H9 (cell line): ENCODE results near the gene ZFYVE28. TPM values are rescaled to one million over a fixed set of nuclear protein-coding genes. Genes with fewer than 3 reads are reported as not detected.

Source experiments
- DNase-seq: peaks from one replicate; pipeline ENCODE4 v3.0.0-alpha.2; 2017
- H2AFZ ChIP-seq: one replicate; pipeline ENCODE4 v1.6.1; 2013; ENCODE audit warnings: mild to moderate bottlenecking, low read length, control low read depth, moderate library complexity
- H2AK5ac ChIP-seq: 2 replicates; pipeline ENCODE4 v1.6.1; 2013; ENCODE audit warnings: low read length, control low read depth, mixed read lengths; ENCODE audit not compliant: insufficient read length
- H2BK120ac ChIP-seq: one replicate; pipeline ENCODE4 v1.6.1; 2013; ENCODE audit warnings: low read depth, mild to moderate bottlenecking, low read length, control low read depth, inconsistent platforms; ENCODE audit not compliant: poor library complexity, severe bottlenecking
- H2BK12ac ChIP-seq: 2 replicates; pipeline ENCODE4 v1.6.1; 2013; ENCODE audit warnings: low read length, control low read depth, mixed read lengths, low read depth; ENCODE audit not compliant: insufficient read length
- H2BK15ac ChIP-seq: 2 replicates; pipeline ENCODE4 v1.6.1; 2013; ENCODE audit warnings: low read depth, low read length, control low read depth
- H2BK20ac ChIP-seq: one replicate; pipeline ENCODE4 v1.6.1; 2013; ENCODE audit warnings: low read depth, mild to moderate bottlenecking, low read length, control low read depth, inconsistent platforms; ENCODE audit not compliant: poor library complexity, severe bottlenecking
- H2BK5ac ChIP-seq: 2 replicates; pipeline ENCODE4 v1.6.1; 2013; ENCODE audit warnings: low read length, control low read depth, mixed read lengths; ENCODE audit not compliant: insufficient read length
- H3K14ac ChIP-seq: 2 replicates; pipeline ENCODE4 v1.6.1; 2013; ENCODE audit warnings: low read length, control low read depth; ENCODE audit not compliant: insufficient read depth
- H3K18ac ChIP-seq: 2 replicates; pipeline ENCODE4 v1.6.1; 2013; ENCODE audit warnings: low read depth, mild to moderate bottlenecking, mixed read lengths, low read length, control low read depth; ENCODE audit not compliant: insufficient read length
- H3K23ac ChIP-seq: 2 replicates; pipeline ENCODE4 v1.6.1; 2013; ENCODE audit warnings: low read length, control low read depth, mixed read lengths, low read depth; ENCODE audit not compliant: insufficient read length
- H3K23me2 ChIP-seq: 2 replicates; pipeline ENCODE4 v1.6.1; 2013; ENCODE audit warnings: low read depth, mild to moderate bottlenecking, mixed read lengths, low read length, control low read depth; ENCODE audit not compliant: insufficient read length, poor library complexity, severe bottlenecking
- H3K27ac ChIP-seq: 2 replicates; pipeline ENCODE4 v1.5.1; 2013; ENCODE audit warnings: low read length, control low read depth, mixed read lengths, low read depth; ENCODE audit not compliant: insufficient read length
- H3K27me3 ChIP-seq: 2 replicates; pipeline ENCODE4 v1.6.1; 2013; ENCODE audit warnings: low read length, control low read depth, inconsistent platforms; ENCODE audit not compliant: insufficient read depth
- H3K4ac ChIP-seq: 2 replicates; pipeline ENCODE4 v1.6.1; 2013; ENCODE audit warnings: low read depth, mild to moderate bottlenecking, control low read depth, inconsistent platforms, low read length, moderate library complexity
- H3K4me1 ChIP-seq: 2 replicates; pipeline ENCODE4 v1.6.1; 2013; ENCODE audit warnings: low read length, control low read depth, inconsistent platforms; ENCODE audit not compliant: insufficient read depth
- H3K4me2 ChIP-seq: 2 replicates; pipeline ENCODE4 v1.6.1; 2013; ENCODE audit warnings: low read length, control low read depth, mixed read lengths; ENCODE audit not compliant: insufficient read length, insufficient read depth
- H3K56ac ChIP-seq: 2 replicates; pipeline ENCODE4 v1.6.1; 2013; ENCODE audit warnings: low read depth, mild to moderate bottlenecking, mixed read lengths, low read length, control low read depth; ENCODE audit not compliant: insufficient read length
- H3K79me1 ChIP-seq: 2 replicates; pipeline ENCODE4 v1.6.1; 2013; ENCODE audit warnings: low read depth, mild to moderate bottlenecking, moderate library complexity, low read length, control low read depth, inconsistent platforms; ENCODE audit not compliant: insufficient read depth, poor library complexity, severe bottlenecking
- H3K79me2 ChIP-seq: 2 replicates; pipeline ENCODE4 v1.6.1; 2013; ENCODE audit warnings: low read length, control low read depth, inconsistent platforms; ENCODE audit not compliant: insufficient read depth
- H3K9ac ChIP-seq: 2 replicates; pipeline ENCODE4 v1.6.1; 2013; ENCODE audit warnings: low read length, control low read depth, mixed read lengths; ENCODE audit not compliant: insufficient read length; ENCODE audit errors: extremely low read depth
- H3K9me3 ChIP-seq: one replicate; pipeline ENCODE4 v1.6.1; 2013; ENCODE audit warnings: low read depth, low read length, inconsistent platforms; ENCODE audit not compliant: control insufficient read depth
- H3T11ph ChIP-seq: one replicate; pipeline ENCODE4 v1.6.1; 2013; ENCODE audit warnings: mild to moderate bottlenecking, low read length, control low read depth, inconsistent platforms
- H4K20me1 ChIP-seq: one replicate; pipeline ENCODE4 v1.6.1; 2013; ENCODE audit not compliant: control insufficient read depth, insufficient read length, insufficient read depth
- H4K5ac ChIP-seq: 2 replicates; pipeline ENCODE4 v1.6.1; 2013; ENCODE audit warnings: low read depth, mild to moderate bottlenecking, mixed read lengths, low read length, control low read depth; ENCODE audit not compliant: insufficient read length
- H4K8ac ChIP-seq: replicated peaks from 2 replicates; pipeline ENCODE4 v1.6.1; 2013; ENCODE audit warnings: low read length, control low read depth, mixed read lengths, low read depth; ENCODE audit not compliant: insufficient read length
- H4K91ac ChIP-seq: 2 replicates; pipeline ENCODE4 v1.6.1; 2013; ENCODE audit warnings: low read depth, mild to moderate bottlenecking, moderate library complexity, mixed read lengths, low read length, control low read depth; ENCODE audit not compliant: insufficient read length
- H3K27ac Mint-ChIP-seq, 3 experiments: 2 replicates in 2 of 3; 3 replicates in 1 of 3; pipeline ENCODE4 v1.8.0; 2020 to 2021; ENCODE audit warnings: mixed read lengths in 3 of 3, mild to moderate bottlenecking in 1 of 3, moderate library complexity in 1 of 3
- H3K27me3 Mint-ChIP-seq: 2 replicates; pipeline ENCODE4 v1.8.0; 2021; ENCODE audit warnings: low read depth, mild to moderate bottlenecking, moderate library complexity, mixed read lengths
- H3K36me3 Mint-ChIP-seq, 3 experiments: 2 replicates in 2 of 3; 3 replicates in 1 of 3; pipeline ENCODE4 v1.8.0; 2020 to 2021; ENCODE audit warnings: low read depth in 3 of 3, mixed read lengths in 3 of 3; ENCODE audit not compliant: insufficient read depth in 1 of 3
- H3K4me1 Mint-ChIP-seq, 2 experiments: 2 replicates each; pipeline ENCODE4 v1.8.0; 2020; ENCODE audit warnings: mixed read lengths in 2 of 2
- H3K4me3 Mint-ChIP-seq, 2 experiments: 2 replicates in 1 of 2; 3 replicates in 1 of 2; pipeline ENCODE4 v1.8.0; 2020 to 2021; ENCODE audit warnings: mild to moderate bottlenecking in 2 of 2, mixed read lengths in 2 of 2, moderate library complexity in 1 of 2
- H3K9me3 Mint-ChIP-seq, 2 experiments: 2 replicates in 1 of 2; 3 replicates in 1 of 2; pipeline ENCODE4 v1.8.0; 2020; ENCODE audit warnings: mild to moderate bottlenecking in 2 of 2, mixed read lengths in 2 of 2, moderate library complexity in 1 of 2
- CTCF ChIP-seq: fragments of 200-600 bp; sonication (generic); conservative IDR thresholded peaks from 3 replicates; pipeline ENCODE4 v1.8.0; 2021; ENCODE audit warnings: antibody characterized with exemption, mild to moderate bottlenecking
- WGBS: extraction: QIAGEN DNeasy Blood & Tissue Kit; methylation state at CpG from one replicate; pipeline ENCODE4 v1.1.7; 2013; ENCODE audit warnings: missing lambda C conversion rate, low lambda C conversion rate, mixed read lengths; ENCODE audit not compliant: insufficient read length; ENCODE audit errors: extremely low coverage; 5-methylcytosine and 5-hydroxymethylcytosine counted together
- total RNA-seq: library from RNA; stranded (reverse); gene quantifications from 2 replicates; pipeline ENCODE4 v1.2.1, GENCODE V29; 2021

Gene ZFYVE28
- total RNA-seq, 1 experiment from 2014 or later = 0.98 TPM

GRCh38 chr4:2220016-2220630 lies 198.3 kb downstream of the ZFYVE28 start:
- no peak overlapping the region for H2AK5ac ChIP-seq
- no peak overlapping the region for H3K4me2 ChIP-seq

More at GRCh38 chr4:2220016-2220630, 198.3 kb downstream of the ZFYVE28 start:
- H3K4ac ChIP-seq = no peak overlapping the region
- no peak overlapping the region for H3K23ac ChIP-seq
- H3K79me1 ChIP-seq = no peaks in the 10 kb centered on the region
- Mint-ChIP-seq H3K27me3 (no peaks in the 10 kb centered on the region; the same call in 1 of the 2 replicates), H3K27ac (peak overlapping the region in 1 of 3 experiments; percentile 89; a peak in 4 of 7 replicates), H3K9me3 (no peaks in the 10 kb centered on the region), H3K4me3 (peak overlapping the region in 1 of 2 experiments; percentile 25; a peak in 2 of 5 replicates), H3K36me3 (peaks cover 0 to 1% (median 0%) of the 10 kb centered on the region in 3 experiments; a peak in 1 of 7 replicates), H3K4me1 (peaks cover 48 to 50% of the 10 kb centered on the region in 2 experiments)
- H2BK15ac ChIP-seq = no peak overlapping the region
- H3K27ac ChIP-seq = no peak overlapping the region
- peak; percentile 83 for DNase-seq
- no peak overlapping the region for H4K8ac ChIP-seq
- H3K18ac ChIP-seq = no peak overlapping the region
- H3K56ac ChIP-seq = no peak overlapping the region
- no peaks in the 10 kb centered on the region for H4K20me1 ChIP-seq
- no peaks in the 10 kb centered on the region for H3K23me2 ChIP-seq
- peaks cover 21% of the 10 kb centered on the region for H3K4me1 ChIP-seq
- no peak overlapping the region for H2AFZ ChIP-seq
- H3K9me3 ChIP-seq = no peaks in the 10 kb centered on the region
- no peak overlapping the region for H4K91ac ChIP-seq
- no peak overlapping the region for H3T11ph ChIP-seq
- no peak overlapping the region for H4K5ac ChIP-seq
- no peak overlapping the region for H2BK12ac ChIP-seq
- no peak overlapping the region for H2BK5ac ChIP-seq
- H3K9ac ChIP-seq = no peak overlapping the region
- H2BK20ac ChIP-seq = no peak overlapping the region
- no peak overlapping the region for H3K14ac ChIP-seq
- WGBS = no CpG with 5 or more reads among the region's 10 CpGs
- H3K79me2 ChIP-seq = no peaks in the 10 kb centered on the region
- H3K27me3 ChIP-seq = no peaks in the 10 kb centered on the region
- H2BK120ac ChIP-seq = no peak overlapping the region
- TF ChIP-seq CTCF = peak; percentile 90

Other genes with a start within 250 kb of the ZFYVE28 start
- gene HAUS3, start 176.5 kb downstream of the ZFYVE28 start, total RNA-seq = 18.0 and 19.1 TPM in 2 replicates
- gene POLN, start 176.5 kb downstream of the ZFYVE28 start, total RNA-seq = 0.74 and 1.5 TPM in 2 replicates
- 24.1 and 25.4 TPM in 2 replicates for gene MXD4, start 156.5 kb downstream of the ZFYVE28 start, total RNA-seq
- gene CFAP99, start 310 bp upstream of the ZFYVE28 start, total RNA-seq = 0.13 and 0.35 TPM in 2 replicates
- gene RNF4, start 50.5 kb upstream of the ZFYVE28 start, total RNA-seq = 88.5 and 92.0 TPM in 2 replicates
- 35.9 and 36.9 TPM in 2 replicates for gene FAM193A, start 118.0 kb upstream of the ZFYVE28 start, total RNA-seq